DOHH2 (cell line): ENCODE data around the gene CDKAL1.

Experiments used
- CTCF ChIP-seq: fragments of 200-600 bp; sonication (generic); IDR thresholded peaks from one replicate; pipeline ENCODE4 v1.5.1; 2014; ENCODE audit warnings: antibody characterized with exemption, mild to moderate bottlenecking, low read depth, low read length; ENCODE audit not compliant: poor library complexity, severe bottlenecking
- EZH2phosphoT487 ChIP-seq: fragments of 200-600 bp; sonication (generic); IDR thresholded peaks from 2 replicates; pipeline ENCODE4 v1.6.1; 2017; ENCODE audit warnings: borderline replicate concordance, mild to moderate bottlenecking, antibody characterized with exemption, low read length, moderate library complexity, mixed read lengths

GRCh38 chr6:20802596-20802995, 268.3 kb downstream of the CDKAL1 start:
- no peak for TF ChIP-seq CTCF
- no peak for TF ChIP-seq EZH2phosphoT487
